ENCODE results near the gene SUB1.

- TF ChIP-seq POLR2AphosphoS5 (IDR thresholded peaks at IDR 0.05; ENCODE audit: borderline replicate concordance, low read depth, low read length) (no peak), EZH2 (IDR thresholded peaks at IDR 0.05) (no peak)
Observed at GRCh38 chr5:32559921-32560320, 25.4 kb upstream of the SUB1 start.
